HFF-Myc (cell line): Measurements from ENCODE around the gene TKTL1.
A peak's percentile ranks its signal among the peaks of the same experiment; 100 is the strongest.

ENCODE experiments used
- DNase-seq: peaks from one replicate; pipeline ENCODE4 v3.0.0-alpha.2; 2011; ENCODE audit warnings: low read depth; ENCODE audit errors: extremely low read depth
- H3K4me3 ChIP-seq: replicated peaks from 2 replicates; pipeline ENCODE4 v1.5.1; 2011; ENCODE audit warnings: low read depth, mild to moderate bottlenecking, control low read depth, low read length
- TF ChIP-seq, protein P1 (sequence below): IDR thresholded peaks from 2 replicates; pipeline ENCODE4 v1.5.1; 2012; ENCODE audit warnings: mild to moderate bottlenecking, low read depth, low read length, control low read depth; ENCODE audit errors: missing control alignments

TKTL1 gene

DNA sequence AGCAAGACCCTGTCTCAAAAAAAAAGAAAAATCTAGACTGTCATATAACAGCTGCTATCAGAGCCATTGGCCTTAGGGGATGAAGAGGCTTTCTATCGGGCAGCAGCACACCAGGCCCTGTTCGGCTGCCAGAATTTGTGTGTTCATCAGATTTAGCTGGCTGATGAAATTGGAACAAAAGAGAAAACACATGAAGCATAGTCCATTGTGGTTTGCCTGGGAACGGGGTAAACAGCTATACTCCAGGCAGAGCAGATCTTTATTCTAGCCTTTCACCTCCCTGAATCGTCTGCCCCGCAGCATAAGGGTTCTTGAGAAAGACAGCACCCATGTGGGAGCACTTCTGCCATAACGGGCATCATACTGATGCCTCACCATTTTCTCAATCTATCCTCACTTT lies 11.6 kb downstream of the TKTL1 start:
- DNase-seq, result no peak
- no peak overlapping the region for H3K4me3 ChIP-seq
- TF ChIP-seq, protein P1, sequence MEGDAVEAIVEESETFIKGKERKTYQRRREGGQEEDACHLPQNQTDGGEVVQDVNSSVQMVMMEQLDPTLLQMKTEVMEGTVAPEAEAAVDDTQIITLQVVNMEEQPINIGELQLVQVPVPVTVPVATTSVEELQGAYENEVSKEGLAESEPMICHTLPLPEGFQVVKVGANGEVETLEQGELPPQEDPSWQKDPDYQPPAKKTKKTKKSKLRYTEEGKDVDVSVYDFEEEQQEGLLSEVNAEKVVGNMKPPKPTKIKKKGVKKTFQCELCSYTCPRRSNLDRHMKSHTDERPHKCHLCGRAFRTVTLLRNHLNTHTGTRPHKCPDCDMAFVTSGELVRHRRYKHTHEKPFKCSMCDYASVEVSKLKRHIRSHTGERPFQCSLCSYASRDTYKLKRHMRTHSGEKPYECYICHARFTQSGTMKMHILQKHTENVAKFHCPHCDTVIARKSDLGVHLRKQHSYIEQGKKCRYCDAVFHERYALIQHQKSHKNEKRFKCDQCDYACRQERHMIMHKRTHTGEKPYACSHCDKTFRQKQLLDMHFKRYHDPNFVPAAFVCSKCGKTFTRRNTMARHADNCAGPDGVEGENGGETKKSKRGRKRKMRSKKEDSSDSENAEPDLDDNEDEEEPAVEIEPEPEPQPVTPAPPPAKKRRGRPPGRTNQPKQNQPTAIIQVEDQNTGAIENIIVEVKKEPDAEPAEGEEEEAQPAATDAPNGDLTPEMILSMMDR, result no peak

DNA sequence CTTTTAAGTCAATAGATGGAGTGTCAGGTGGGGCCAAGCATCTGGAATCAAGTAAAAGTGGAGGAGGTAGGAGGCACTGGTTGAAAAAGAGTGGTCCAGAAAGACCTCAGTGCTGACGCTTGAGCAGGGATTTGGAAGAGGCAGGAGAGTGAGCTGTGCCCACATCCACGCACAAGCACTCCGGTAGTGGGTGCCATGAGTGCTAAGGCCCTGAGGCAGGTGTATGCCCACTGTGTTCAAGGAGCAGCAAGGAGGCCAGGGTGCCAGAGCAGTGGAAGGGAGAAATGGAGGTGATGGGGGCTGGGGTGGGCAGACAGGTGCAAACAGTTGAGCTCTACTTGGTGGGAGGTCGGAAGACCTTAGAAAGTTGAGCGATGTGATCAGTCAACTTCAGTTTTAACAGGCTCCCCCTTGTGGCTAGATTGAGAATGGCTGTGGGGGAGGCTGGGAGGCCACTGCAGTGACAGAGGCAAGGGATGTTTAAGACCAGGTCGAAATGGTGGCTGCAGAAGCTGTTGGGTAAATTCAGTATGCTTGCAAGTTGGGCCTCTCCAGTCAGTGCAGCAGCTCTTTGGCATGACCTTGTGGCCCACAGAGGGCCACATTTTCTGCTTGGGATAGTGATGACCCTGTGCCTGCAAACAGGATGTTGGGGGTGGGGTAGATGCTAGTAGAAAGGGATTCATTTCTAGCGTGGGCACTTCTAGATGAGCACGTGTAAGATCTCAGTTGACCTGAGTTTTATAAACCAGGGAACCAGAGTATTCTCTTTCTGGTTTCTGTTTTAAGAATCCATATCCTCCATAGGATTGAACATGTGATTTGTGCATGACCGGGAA lies 12.7 kb downstream of the TKTL1 start:
- no peak overlapping the region for H3K4me3 ChIP-seq
- TF ChIP-seq, protein P1, result peak; percentile 63
- DNase-seq, result no peak

DNA sequence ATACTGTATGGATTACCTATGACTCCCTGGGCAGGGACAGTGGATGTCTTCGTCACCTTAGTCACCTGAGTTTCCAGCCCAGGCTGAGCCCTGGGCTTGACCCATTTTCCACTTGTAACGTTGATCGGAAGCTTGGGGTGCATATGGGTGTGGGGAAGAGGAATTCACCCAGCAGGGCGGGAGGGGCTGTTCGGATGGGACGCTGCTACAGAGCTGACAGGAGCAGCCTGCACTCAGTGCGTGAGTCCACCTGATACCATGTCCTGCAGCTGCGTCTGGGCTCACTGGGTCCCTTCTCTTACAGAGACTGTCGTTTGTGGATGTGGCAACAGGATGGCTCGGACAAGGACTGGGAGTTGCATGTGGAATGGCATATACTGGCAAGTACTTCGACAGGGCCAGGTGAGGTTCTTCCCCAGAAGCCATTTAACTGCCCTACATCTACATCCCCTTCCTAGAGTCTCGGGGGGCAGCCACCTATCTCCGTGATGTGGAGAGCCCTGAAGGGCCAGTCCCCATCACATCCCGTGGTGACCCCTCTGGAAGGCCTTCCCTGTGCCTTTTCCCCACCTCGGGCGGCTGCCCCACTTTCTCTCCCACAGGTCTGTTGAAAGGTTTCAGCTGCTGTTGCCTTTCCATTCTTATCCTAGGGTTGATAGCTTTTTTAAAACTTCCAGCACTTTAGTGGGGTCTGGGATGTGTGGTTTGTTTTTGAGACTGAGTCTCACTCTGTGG lies 13.6 kb downstream of the TKTL1 start:
- no peak for DNase-seq
- H3K4me3 ChIP-seq, result no peak overlapping the region
- TF ChIP-seq, protein P1, result no peak

DNA sequence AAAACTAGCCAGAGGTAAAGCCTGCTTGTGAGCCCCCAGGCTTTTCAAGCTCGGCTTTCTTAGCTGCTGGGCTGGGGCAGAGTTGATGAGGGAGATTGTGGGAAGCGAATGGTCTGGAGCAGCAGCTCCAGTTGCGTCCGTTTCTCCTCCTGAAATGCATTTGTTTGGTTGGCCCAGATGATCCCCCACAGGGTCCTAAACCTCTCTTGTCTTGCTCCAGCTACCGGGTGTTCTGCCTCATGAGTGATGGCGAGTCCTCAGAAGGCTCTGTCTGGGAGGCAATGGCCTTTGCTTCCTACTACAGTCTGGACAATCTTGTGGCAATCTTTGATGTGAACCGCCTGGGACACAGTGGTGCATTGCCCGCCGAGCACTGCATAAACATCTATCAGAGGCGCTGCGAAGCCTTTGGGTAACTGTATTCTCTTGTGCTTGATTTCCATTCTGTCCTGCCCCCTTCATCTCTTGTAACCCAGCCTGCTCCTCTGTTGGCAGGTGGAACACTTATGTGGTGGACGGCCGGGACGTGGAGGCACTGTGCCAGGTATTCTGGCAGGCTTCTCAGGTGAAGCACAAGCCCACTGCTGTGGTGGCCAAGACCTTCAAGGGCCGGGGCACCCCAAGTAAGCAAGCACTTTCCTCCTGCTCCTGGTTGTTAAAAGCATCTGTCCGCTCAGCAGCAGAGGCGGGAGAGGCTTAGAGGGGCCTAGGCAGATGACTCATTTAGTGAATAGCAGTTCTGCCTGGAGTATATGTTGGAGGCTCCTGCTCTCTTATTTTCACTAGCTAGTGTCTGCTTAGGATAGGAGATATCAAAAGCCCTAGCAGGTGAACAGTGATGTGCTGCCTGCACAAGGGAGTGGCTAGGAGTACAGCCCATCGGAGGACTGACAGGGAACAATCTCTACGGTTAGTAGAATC lies 15.3 kb downstream of the TKTL1 start:
- TF ChIP-seq, protein P1, result no peak
- DNase-seq, result no peak
- no peak overlapping the region for H3K4me3 ChIP-seq

DNA sequence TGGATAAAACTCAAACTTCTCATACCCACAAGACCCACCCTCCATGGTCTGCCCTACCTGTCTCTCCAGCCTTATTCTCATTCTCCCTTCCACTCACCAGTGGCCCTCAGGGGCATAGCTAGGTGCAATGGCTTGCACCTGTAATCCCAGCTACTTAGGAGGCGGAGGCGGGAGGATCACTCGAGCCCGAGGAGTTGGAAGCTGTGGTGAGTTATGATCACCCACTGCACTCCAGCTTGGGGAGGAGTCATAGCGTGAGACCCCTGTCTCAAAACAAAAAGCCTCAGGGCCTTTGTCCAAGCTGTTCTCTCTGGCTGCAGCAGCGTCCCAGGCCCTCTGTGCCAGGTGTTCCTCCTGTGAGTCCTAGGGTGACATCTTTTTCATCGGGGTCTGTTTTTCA lies 16.5 kb downstream of the TKTL1 start:
- H3K4me3 ChIP-seq, result no peak overlapping the region
- DNase-seq, result no peak
- TF ChIP-seq, protein P1, result no peak

DNA sequence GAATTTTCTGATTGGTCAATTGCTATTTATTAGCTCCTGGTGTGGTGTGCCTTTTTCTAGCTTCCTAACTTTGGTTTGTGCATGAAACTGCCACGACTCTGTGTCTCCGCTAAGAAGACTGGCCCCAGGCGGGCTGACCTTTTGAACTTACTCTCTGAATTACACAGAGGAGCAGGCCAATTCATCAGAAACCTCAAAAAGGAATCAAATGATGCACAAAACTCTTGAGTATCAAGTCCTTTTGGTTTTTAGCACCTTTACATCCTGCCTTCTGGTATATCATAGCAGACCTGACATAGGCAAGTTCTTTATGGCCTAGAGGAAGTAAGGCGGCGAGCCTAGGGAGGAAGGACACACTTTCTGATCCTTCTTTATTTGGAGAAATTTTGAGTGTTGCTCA lies 17.6 kb downstream of the TKTL1 start:
- TF ChIP-seq, protein P1, result no peak
- H3K4me3 ChIP-seq, result no peak overlapping the region
- no peak for DNase-seq
